Activated CD4-positive, alpha-beta T cell treated with anti-CD3 and anti-CD28 coated beads, Interleukin-2, Interleukin-4, amounts not matched to agents 100 ng/mL and 50 ng/mL, durations not matched to agents 16 hours and 8 hours (primary cell): Measurements from ENCODE around the gene GRID1.
A peak's percentile ranks its signal among the peaks of the same experiment; 100 is the strongest.
"Not testable (repeated sequence)": the region's sequence is repeated elsewhere in the genome, so short reads cannot be mapped to it uniquely, and the experiment has no call there.

Source experiments
- DNase-seq: peaks from one replicate; pipeline ENCODE4 v3.0.0-alpha.2; 2020; ENCODE audit warnings: low spot score

The GRID1 gene

GRCh38 chr10:86033581-86033980, 333.0 kb downstream of the GRID1 start:
- no peak for DNase-seq

GRCh38 chr10:86032087-86032486, 334.5 kb downstream of the GRID1 start:
- not testable (repeated sequence) for DNase-seq

- no peak for DNase-seq
These were observed 336.3 kb downstream of the GRID1 start for GRCh38 chr10:86030312-86030711.

- no peak for DNase-seq
These were observed 339.2 kb downstream of the GRID1 start for GRCh38 chr10:86027346-86027745.

GRCh38 chr10:86025509-86025908, 341.1 kb downstream of the GRID1 start:
- no peak for DNase-seq

GRCh38 chr10:86024281-86025041, 342.1 kb downstream of the GRID1 start:
- DNase-seq, result no peak

GRCh38 chr10:86023931-86024280, 342.7 kb downstream of the GRID1 start:
- DNase-seq, result no peak

- no peak for DNase-seq
These were observed 343.3 kb downstream of the GRID1 start for GRCh38 chr10:86023336-86023735.

GRCh38 chr10:86022906-86023305, 343.7 kb downstream of the GRID1 start:
- no peak for DNase-seq

- no peak for DNase-seq
These were observed 346.5 kb downstream of the GRID1 start for GRCh38 chr10:86020134-86020533.

- no peak for DNase-seq
These were observed 347.5 kb downstream of the GRID1 start for GRCh38 chr10:86019141-86019540.

GRCh38 chr10:86018735-86019058, 347.9 kb downstream of the GRID1 start:
- DNase-seq, result no peak

GRCh38 chr10:86017841-86018734, 348.5 kb downstream of the GRID1 start:
- DNase-seq, result no peak

- DNase-seq, result no peak
These were observed 353.0 kb downstream of the GRID1 start for GRCh38 chr10:86013568-86013967.

- no peak for DNase-seq
These were observed 359.4 kb downstream of the GRID1 start for GRCh38 chr10:86007171-86007570.

GRCh38 chr10:86004337-86004736, 362.3 kb downstream of the GRID1 start:
- DNase-seq, result no peak

- no peak for DNase-seq
These were observed 363.4 kb downstream of the GRID1 start for GRCh38 chr10:86003201-86003621.

- no peak for DNase-seq
These were observed 365.1 kb downstream of the GRID1 start for GRCh38 chr10:86001521-86001920.

- DNase-seq, result no peak
These were observed 369.1 kb downstream of the GRID1 start for GRCh38 chr10:85997544-85997943.

- DNase-seq, result peak; percentile 25
These were observed 370.8 kb downstream of the GRID1 start for GRCh38 chr10:85995791-85996190.

GRCh38 chr10:85993840-85994507, 372.6 kb downstream of the GRID1 start:
- no peak for DNase-seq

GRCh38 chr10:85993140-85993539, 373.5 kb downstream of the GRID1 start:
- DNase-seq, result no peak

- DNase-seq, result no peak
These were observed 374.3 kb downstream of the GRID1 start for GRCh38 chr10:85992324-85992723.
